Caco-2 (cell line): ENCODE measurements around the gene EGFR. TPM values are rescaled to one million over a fixed set of nuclear protein-coding genes. Genes with fewer than 3 reads are reported as not detected.

ENCODE experiments used
- BruUV-seq: library from RNA; stranded (reverse); fragments of 400-500 nt; replicated peaks from 2 replicates; lab custom pipeline; 2021; lab: Mats Ljungman, UMichigan
- CTCF ChIA-PET: fragments of 300-600 bp; sonication (Branson Sonifier 250); formaldehyde crosslinking; loops from one replicate; lab custom pipeline; 2022; ENCODE audit warnings: antibody characterized with exemption; lab: Charles Lee
- POLR2A ChIA-PET: fragments of 300-600 bp; sonication (Branson Sonifier 250); formaldehyde crosslinking; loops from one replicate; lab custom pipeline; 2022; ENCODE audit warnings: antibody characterized with exemption; lab: Charles Lee
- DNase-seq, 2 experiments: peaks; one replicate each; pipeline versions ENCODE4 v3.0.0 to v3.0.0-alpha.2; 2020 to 2022
- H3K27me3 ChIP-seq: replicated peaks from 2 replicates; pipeline ENCODE4 v1.6.0; 2011; ENCODE audit warnings: low read length; ENCODE audit not compliant: control insufficient read depth, insufficient read depth
- H3K36me3 ChIP-seq: 2 replicates; pipeline ENCODE4 v1.5.1; 2011; ENCODE audit warnings: low read length; ENCODE audit not compliant: control insufficient read depth, insufficient read depth
- H3K4me1 ChIP-seq: fragments of 250-450 bp; sonication (Bioruptor Pico); 2 replicates; pipeline ENCODE4 v1.5.1; 2020; ENCODE audit warnings: mild to moderate bottlenecking
- H3K4me3 ChIP-seq: 2 replicates; pipeline ENCODE4 v1.5.1; 2011; ENCODE audit warnings: low read depth, mild to moderate bottlenecking, control low read depth, low read length
- H3K9me3 ChIP-seq: fragments of 250-450 bp; sonication (Bioruptor Pico); 2 replicates; pipeline ENCODE4 v1.5.1; 2020; ENCODE audit warnings: mild to moderate bottlenecking, moderate library complexity
- H3K27ac Mint-ChIP-seq: one replicate; pipeline ENCODE4 v1.8.0; 2022; ENCODE audit warnings: mixed read lengths; ENCODE audit not compliant: unreplicated experiment
- H3K27me3 Mint-ChIP-seq: one replicate; pipeline ENCODE4 v1.8.0; 2022; ENCODE audit warnings: mixed read lengths; ENCODE audit not compliant: insufficient read depth, unreplicated experiment
- H3K36me3 Mint-ChIP-seq: one replicate; pipeline ENCODE4 v1.8.0; 2022; ENCODE audit warnings: mild to moderate bottlenecking, mixed read lengths; ENCODE audit not compliant: insufficient read depth, unreplicated experiment
- H3K4me1 Mint-ChIP-seq: one replicate; pipeline ENCODE4 v1.8.0; 2022; ENCODE audit warnings: low read depth, mixed read lengths; ENCODE audit not compliant: unreplicated experiment
- H3K4me3 Mint-ChIP-seq: one replicate; pipeline ENCODE4 v1.8.0; 2022; ENCODE audit warnings: mild to moderate bottlenecking, moderate library complexity, mixed read lengths; ENCODE audit not compliant: unreplicated experiment
- H3K9me3 Mint-ChIP-seq: one replicate; pipeline ENCODE4 v1.8.0; 2022; ENCODE audit warnings: mixed read lengths; ENCODE audit not compliant: unreplicated experiment
- intact Hi-C: fragments of 100-400 bp; cut with micrococcal nuclease; formaldehyde crosslinking; loops from one replicate; pipeline ENCODE4 v1.10.0; 2022; ENCODE audit not compliant: unreplicated experiment
- total RNA-seq: library from RNA; stranded (reverse); gene quantifications from 2 replicates; pipeline ENCODE4 v1.2.3, GENCODE V29; 2022
- TF ChIP-seq, protein P1 (sequence below), 2 experiments: fragments of 200-600 bp in 1 of 2; IDR thresholded peaks; 1 replicate in 1 of 2; 2 replicates in 1 of 2; pipeline versions ENCODE4 v1.5.1 to v1.8.0; 2011 to 2022; ENCODE audit warnings: antibody characterized with exemption in 1 of 2, control low read depth in 1 of 2, inconsistent platforms in 1 of 2, low read depth in 1 of 2, low read length in 1 of 2, mild to moderate bottlenecking in 1 of 2, moderate library complexity in 1 of 2; ENCODE audit not compliant: insufficient read depth in 1 of 2, severe bottlenecking in 1 of 2, unreplicated experiment in 1 of 2

EGFR gene
- total RNA-seq, 1 experiment from 2014 or later = 60.1 TPM

DNA sequence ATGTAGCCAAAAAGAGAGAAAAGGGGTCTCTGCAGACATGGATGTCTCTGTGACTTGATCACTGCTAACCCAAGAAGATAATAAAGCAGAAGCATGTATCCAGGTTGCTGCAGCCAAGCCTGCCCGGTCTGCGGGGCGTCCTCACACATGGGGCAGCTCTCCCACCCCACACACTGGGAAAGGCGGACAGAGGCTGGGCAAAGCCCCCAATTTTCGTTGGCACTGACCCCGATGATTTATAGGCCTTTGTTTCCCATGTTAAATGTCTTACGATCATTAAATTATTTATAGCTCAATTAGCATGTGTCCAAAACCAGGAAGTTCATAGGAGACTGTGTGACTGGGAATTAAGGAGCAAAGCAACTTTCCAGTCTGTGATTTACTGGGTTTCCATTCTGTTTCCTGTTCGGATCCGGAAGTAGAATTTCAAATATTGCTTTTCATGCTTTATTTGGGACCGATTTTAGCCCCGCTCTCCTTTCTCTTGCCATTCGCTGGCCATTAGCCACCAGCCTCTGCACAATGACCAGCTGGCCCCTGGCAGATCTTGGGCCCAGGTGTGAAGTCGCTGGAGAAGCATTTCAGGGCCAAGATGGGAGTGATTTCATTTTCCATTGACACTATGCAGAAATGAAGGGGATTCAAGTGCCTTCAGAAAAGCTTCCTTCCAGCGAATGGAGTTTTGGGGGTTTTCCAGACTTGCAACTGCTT is 91.6 kb downstream of the EGFR start:
- POLR2A ChIA-PET = no interaction called here
- TF ChIP-seq, protein P1, sequence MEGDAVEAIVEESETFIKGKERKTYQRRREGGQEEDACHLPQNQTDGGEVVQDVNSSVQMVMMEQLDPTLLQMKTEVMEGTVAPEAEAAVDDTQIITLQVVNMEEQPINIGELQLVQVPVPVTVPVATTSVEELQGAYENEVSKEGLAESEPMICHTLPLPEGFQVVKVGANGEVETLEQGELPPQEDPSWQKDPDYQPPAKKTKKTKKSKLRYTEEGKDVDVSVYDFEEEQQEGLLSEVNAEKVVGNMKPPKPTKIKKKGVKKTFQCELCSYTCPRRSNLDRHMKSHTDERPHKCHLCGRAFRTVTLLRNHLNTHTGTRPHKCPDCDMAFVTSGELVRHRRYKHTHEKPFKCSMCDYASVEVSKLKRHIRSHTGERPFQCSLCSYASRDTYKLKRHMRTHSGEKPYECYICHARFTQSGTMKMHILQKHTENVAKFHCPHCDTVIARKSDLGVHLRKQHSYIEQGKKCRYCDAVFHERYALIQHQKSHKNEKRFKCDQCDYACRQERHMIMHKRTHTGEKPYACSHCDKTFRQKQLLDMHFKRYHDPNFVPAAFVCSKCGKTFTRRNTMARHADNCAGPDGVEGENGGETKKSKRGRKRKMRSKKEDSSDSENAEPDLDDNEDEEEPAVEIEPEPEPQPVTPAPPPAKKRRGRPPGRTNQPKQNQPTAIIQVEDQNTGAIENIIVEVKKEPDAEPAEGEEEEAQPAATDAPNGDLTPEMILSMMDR (IDR thresholded peaks at IDR 0.05; ENCODE audit: insufficient read depth in 1 of 2, low read depth in 1 of 2, low read length in 1 of 2, severe bottlenecking in 1 of 2, unreplicated experiment in 1 of 2) = no peak
- Mint-ChIP-seq H3K27me3 (no peaks in the 10 kb centered on the region), H3K27ac (no peak overlapping the region), H3K4me1 (peaks cover 10% of the 10 kb centered on the region), H3K4me3 (no peak overlapping the region), H3K9me3 (no peaks in the 10 kb centered on the region), H3K36me3 (no peaks in the 10 kb centered on the region)
- no peaks in the 10 kb centered on the region for H3K9me3 ChIP-seq
- H3K27me3 ChIP-seq = no peaks in the 10 kb centered on the region
- DNase-seq = no peak
- CTCF ChIA-PET = no interaction called here
- peaks cover 7% of the 10 kb centered on the region; the same call in 1 of the 2 replicates for H3K4me1 ChIP-seq
- intact Hi-C loops = no loop called here
- 0 out of 2 replicates have a peak, but pooled peaks cover 1% of the 10 kb centered on the region for H3K36me3 ChIP-seq
- no TSS peak for BruUV-seq
- H3K4me3 ChIP-seq = no peak overlapping the region

DNA sequence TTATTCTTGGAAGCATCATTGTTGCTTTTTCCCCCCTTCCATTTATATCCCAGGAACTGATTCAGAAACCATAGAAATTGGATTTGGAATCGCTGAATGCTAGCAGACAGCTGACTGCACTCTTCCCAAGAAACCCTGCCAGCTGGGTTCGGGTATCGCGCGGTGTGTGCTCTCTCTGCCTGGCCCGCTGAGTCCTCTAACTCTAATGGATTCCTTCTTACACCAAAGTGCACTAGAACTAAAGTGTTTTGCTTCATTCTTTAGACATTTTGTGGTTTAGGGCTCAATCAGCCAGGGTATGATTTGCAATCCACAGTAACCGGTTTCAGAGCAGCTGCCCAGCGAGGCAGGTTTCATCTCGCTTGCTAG is 92.2 kb downstream of the EGFR start:
- H3K27me3 ChIP-seq = no peaks in the 10 kb centered on the region
- ChIA-PET POLR2A (no interaction called here), CTCF (no interaction called here)
- no peak for DNase-seq
- TF ChIP-seq, protein P1 (IDR thresholded peaks at IDR 0.05; ENCODE audit: insufficient read depth in 1 of 2, low read depth in 1 of 2, low read length in 1 of 2, severe bottlenecking in 1 of 2, unreplicated experiment in 1 of 2) = no peak
- H3K4me3 Mint-ChIP-seq = no peak overlapping the region
- 0 out of 2 replicates have a peak, but pooled peaks cover 1% of the 10 kb centered on the region for H3K36me3 ChIP-seq
- no peaks in the 10 kb centered on the region for H3K9me3 Mint-ChIP-seq
- no peaks in the 10 kb centered on the region for H3K9me3 ChIP-seq
- BruUV-seq = no TSS peak
- H3K36me3 Mint-ChIP-seq = no peaks in the 10 kb centered on the region
- no peaks in the 10 kb centered on the region for H3K27me3 Mint-ChIP-seq
- H3K27ac Mint-ChIP-seq = no peak overlapping the region
- H3K4me1 Mint-ChIP-seq = peaks cover 10% of the 10 kb centered on the region
- intact Hi-C loops = no loop called here
- peaks cover 7% of the 10 kb centered on the region; the same call in 1 of the 2 replicates for H3K4me1 ChIP-seq
- H3K4me3 ChIP-seq = no peak overlapping the region

DNA sequence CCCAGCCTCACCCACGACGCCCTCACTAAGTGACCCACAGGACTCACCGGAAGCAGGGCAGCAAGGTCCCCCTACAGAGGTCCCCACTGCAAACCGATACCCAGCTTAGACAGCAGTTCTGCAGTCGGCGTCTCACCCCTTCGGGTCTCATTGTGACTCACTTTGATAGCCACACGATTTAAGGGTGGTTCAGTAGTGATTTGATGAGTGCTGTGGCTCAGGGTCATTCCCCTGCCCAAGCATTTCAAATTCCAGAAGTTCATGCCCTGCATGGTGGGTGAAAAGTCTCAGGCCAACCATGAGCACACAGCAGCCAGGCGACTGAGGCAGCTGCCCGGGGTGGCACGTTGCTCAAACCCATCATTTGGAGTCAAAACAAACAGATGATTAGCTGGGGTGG is 93.2 kb downstream of the EGFR start:
- H3K4me3 Mint-ChIP-seq = no peak overlapping the region
- no peaks in the 10 kb centered on the region for H3K27me3 Mint-ChIP-seq
- TF ChIP-seq, protein P1 (IDR thresholded peaks at IDR 0.05; ENCODE audit: insufficient read depth in 1 of 2, low read depth in 1 of 2, low read length in 1 of 2, severe bottlenecking in 1 of 2, unreplicated experiment in 1 of 2) = no peak
- intact Hi-C loops = no loop called here
- H3K27ac Mint-ChIP-seq = no peak overlapping the region
- ChIA-PET CTCF (no interaction called here), POLR2A (no interaction called here)
- no peaks in the 10 kb centered on the region for H3K9me3 Mint-ChIP-seq
- H3K36me3 ChIP-seq = 0 out of 2 replicates have a peak, but pooled peaks cover 1% of the 10 kb centered on the region
- DNase-seq = no peak
- H3K4me1 ChIP-seq = peaks cover 7% of the 10 kb centered on the region; the same call in 1 of the 2 replicates
- no TSS peak for BruUV-seq
- H3K9me3 ChIP-seq = no peaks in the 10 kb centered on the region
- peaks cover 10% of the 10 kb centered on the region for H3K4me1 Mint-ChIP-seq
- no peaks in the 10 kb centered on the region for H3K27me3 ChIP-seq
- no peak overlapping the region for H3K4me3 ChIP-seq
- no peaks in the 10 kb centered on the region for H3K36me3 Mint-ChIP-seq
